Pancreas (tissue), 10 donors: ENCODE data around the gene ZFAND3. TPM values are rescaled to one million over a fixed set of nuclear protein-coding genes. Genes with fewer than 3 reads are reported as not detected.

ENCODE experiments used
- ATAC-seq, 4 donors: fragments of 200-7000 bp; cut with Tn5 transposase; one replicate each; pipeline versions ENCODE4 v1.8.0 to v1.9.1; 2020; ENCODE audit warnings: mild to moderate bottlenecking in 4 of 4, moderate library complexity in 4 of 4
- DNase-seq, 6 donors: peaks; one replicate each; pipeline ENCODE4 v3.0.0-alpha.2; 2020
- FAIRE-seq: peaks from 2 replicates; lab custom pipeline; 2012; peaks lifted over from hg19 to GRCh38; lab: Jason Lieb, UNC
- H3K27ac ChIP-seq, 4 donors: fragments of 200-600 bp; sonication (generic); 1 replicate in 3 of 4; 2 replicates in 1 of 4; pipeline versions ENCODE4 v1.5.0 to v1.8.0; 2020
- H3K27me3 ChIP-seq, 4 donors: fragments of 200-600 bp; one replicate each; pipeline ENCODE4 v1.8.0; 2021
- H3K36me3 ChIP-seq, 3 donors: fragments of 200-600 bp; sonication (generic) in 1 of 3; one replicate each; pipeline versions ENCODE4 v1.5.0 to v1.8.0; 2020 to 2021
- H3K4me1 ChIP-seq, 3 donors: fragments of 200-600 bp; one replicate each; pipeline ENCODE4 v1.8.0; 2021
- H3K4me3 ChIP-seq, 4 donors: fragments of 200-600 bp; sonication (generic) in 2 of 4; one replicate each; pipeline versions ENCODE4 v1.5.0 to v1.8.0; 2020 to 2021
- H3K9me3 ChIP-seq, 4 donors: fragments of 200-600 bp; one replicate each; pipeline ENCODE4 v1.8.0; 2021
- CTCF ChIP-seq, 4 donors: fragments of 200-600 bp; sonication (generic) in 3 of 4; IDR thresholded peaks; one replicate each; pipeline versions ENCODE4 v1.5.0 to v1.8.0; 2021; ENCODE audit warnings: antibody characterized with exemption in 4 of 4
- WGBS, 2 donors: extraction: QIAGEN DNeasy Blood & Tissue Kit; methylation state at CpG; one replicate each; pipeline ENCODE4 v1.1.7; 2013; 5-methylcytosine and 5-hydroxymethylcytosine counted together
- intact Hi-C, 3 donors: fragments of 100-400 bp; cut with DNase I; formaldehyde crosslinking; loops; one replicate each; pipeline versions ENCODE4 v1.11.1 to v1.14.2; 2022
- polyA plus RNA-seq, 2 donors: library from polyadenylated mRNA; stranded (reverse); fragments of 200-250 nt; gene quantifications; one replicate each; pipeline ENCODE4 v1.2.3, GENCODE V29; 2013
- total RNA-seq, 6 donors: library from RNA; stranded (reverse); fragmentation: NEBNext Ultra II Directional in 4 of 6; extraction: Animal tissue kit (Norgen Biotek cat#: 25700) in 4 of 6; gene quantifications; one replicate each; pipeline versions ENCODE4 v1.2.1 to v1.2.4, GENCODE V29; 2021 to 2023
- donor health status: healthy with polysubstance abuse.
- donor health status: DM: no; HTN: no; CAD: no; lungs with moderate emphysema.
- donor health status: DM: no; HTN: no; CAD: no.
- donor health status: control.
- donor health status: control.
- donor health status: Bipolar disorder and iron deficiency.
- donor health status: DM: yes; HTN: yes; CAD: no.
- donor health status: DM: no; HTN: no; CAD: no.
- donor health status: DM: no; HTN: no; CAD: no.
- donor health status: DM: yes; HTN: yes; CAD: no.

ZFAND3 gene
- total and polyA plus RNA-seq, 8 donors: 13.1 to 49.8 (median 31.8) TPM

GRCh38 chr6:38100380-38100779 is 280.9 kb downstream of the ZFAND3 start:
- intact Hi-C loops: no loop called here
- TF ChIP-seq CTCF (IDR thresholded peaks at IDR 0.05): no peak
- Histone ChIP-seq H3K27me3 (no peaks in the 10 kb centered on the region), H3K4me3 (no peak overlapping the region), H3K27ac (no peak overlapping the region), H3K4me1 (no peaks in the 10 kb centered on the region), H3K9me3 (no peaks in the 10 kb centered on the region), H3K36me3 (no peaks in the 10 kb centered on the region)
- FAIRE-seq: no peak
- ATAC-seq: no peak
- 80 to 83% methylated on average over 1 of the region's 1 CpG for whole genome bisulfite sequencing, 2 donors
- no peak for DNase-seq

- Histone ChIP-seq H3K27ac (no peak overlapping the region), H3K4me3 (no peak overlapping the region), H3K36me3 (no peaks in the 10 kb centered on the region), H3K27me3 (no peaks in the 10 kb centered on the region), H3K9me3 (no peaks in the 10 kb centered on the region), H3K4me1 (peaks cover 0 to 9% (median 2%) of the 10 kb centered on the region in 3 donors)
- intact Hi-C loops: no loop called here
- FAIRE-seq: no peak
- 97 to 98% methylated on average over 3 of the region's 3 CpGs for WGBS, 2 donors
- no peak for ATAC-seq
- no peak for DNase-seq
- no peak for TF ChIP-seq CTCF (IDR thresholded peaks at IDR 0.05)
These were observed 284.4 kb downstream of the ZFAND3 start for GRCh38 chr6:38103921-38104320.

- no peaks in the 10 kb centered on the region for H3K27me3 ChIP-seq
- peaks cover 0 to 9% (median 2%) of the 10 kb centered on the region in 3 donors for H3K4me1 ChIP-seq
- intact Hi-C loops: no loop called here
- H3K4me3 ChIP-seq: no peak overlapping the region
- no peak overlapping the region for H3K27ac ChIP-seq
- no peak for FAIRE-seq
- no peaks in the 10 kb centered on the region for H3K9me3 ChIP-seq
- WGBS, 2 donors: 97 to 100% methylated on average over 3 of the region's 3 CpGs
- DNase-seq: no peak
- ATAC-seq: no peak
- no peak for TF ChIP-seq CTCF (IDR thresholded peaks at IDR 0.05)
- H3K36me3 ChIP-seq: no peaks in the 10 kb centered on the region
These were observed 285.5 kb downstream of the ZFAND3 start for GRCh38 chr6:38105066-38105465.

- H3K36me3 ChIP-seq: no peaks in the 10 kb centered on the region
- no peak for FAIRE-seq
- TF ChIP-seq CTCF (IDR thresholded peaks at IDR 0.05): no peak
- 93 to 100% methylated on average over 1 of the region's 1 CpG for WGBS, 2 donors
- H3K4me1 ChIP-seq: peaks cover 0 to 13% (median 2%) of the 10 kb centered on the region in 3 donors
- no peaks in the 10 kb centered on the region for H3K27me3 ChIP-seq
- ATAC-seq: peak in 3 of 4 donors; percentile 20 to 69 (median 57)
- H3K27ac ChIP-seq: no peak overlapping the region
- no peak overlapping the region for H3K4me3 ChIP-seq
- DNase-seq: no peak
- intact Hi-C loops: no loop called here
- no peaks in the 10 kb centered on the region for H3K9me3 ChIP-seq
These were observed 287.5 kb downstream of the ZFAND3 start for GRCh38 chr6:38107073-38107472.

GRCh38 chr6:38110481-38110971 is 291.0 kb downstream of the ZFAND3 start:
- Histone ChIP-seq H3K36me3 (no peaks in the 10 kb centered on the region), H3K27ac (no peak overlapping the region), H3K27me3 (no peaks in the 10 kb centered on the region), H3K4me1 (peaks cover 0 to 13% (median 2%) of the 10 kb centered on the region in 3 donors), H3K9me3 (no peaks in the 10 kb centered on the region), H3K4me3 (no peak overlapping the region)
- no peak for TF ChIP-seq CTCF (IDR thresholded peaks at IDR 0.05)
- intact Hi-C loops: no loop called here
- DNase-seq: no peak
- peak in 3 of 4 donors; percentile 47 to 74 (median 62) for ATAC-seq
- no peak for FAIRE-seq
- WGBS, 2 donors: 52 to 56% methylated on average over 8 of the region's 8 CpGs
